IPS-18a (cell line): ENCODE measurements around the gene PITX2.

Experiments used
- H3K27ac ChIP-seq: one replicate; pipeline ENCODE4 v1.5.1; 2013; ENCODE audit warnings: low read length
- H3K27me3 ChIP-seq: one replicate; pipeline ENCODE4 v1.6.1; 2013; ENCODE audit warnings: mild to moderate bottlenecking, low read length; ENCODE audit not compliant: control insufficient read depth, insufficient read depth
- H3K36me3 ChIP-seq: one replicate; pipeline ENCODE4 v1.6.1; 2013; ENCODE audit warnings: low read depth, low read length; ENCODE audit not compliant: control insufficient read depth
- H3K4me1 ChIP-seq: one replicate; pipeline ENCODE4 v1.6.1; 2013; ENCODE audit warnings: low read depth, low read length; ENCODE audit not compliant: control insufficient read depth
- H3K4me3 ChIP-seq: one replicate; pipeline ENCODE4 v1.5.1; 2013; ENCODE audit warnings: low read length
- H3K9ac ChIP-seq: one replicate; pipeline ENCODE4 v1.6.1; 2013; ENCODE audit warnings: mild to moderate bottlenecking, low read length, moderate library complexity
- H3K9me3 ChIP-seq: one replicate; pipeline ENCODE4 v1.6.1; 2013; ENCODE audit warnings: low read depth, low read length; ENCODE audit not compliant: control insufficient read depth

Gene PITX2

DNA sequence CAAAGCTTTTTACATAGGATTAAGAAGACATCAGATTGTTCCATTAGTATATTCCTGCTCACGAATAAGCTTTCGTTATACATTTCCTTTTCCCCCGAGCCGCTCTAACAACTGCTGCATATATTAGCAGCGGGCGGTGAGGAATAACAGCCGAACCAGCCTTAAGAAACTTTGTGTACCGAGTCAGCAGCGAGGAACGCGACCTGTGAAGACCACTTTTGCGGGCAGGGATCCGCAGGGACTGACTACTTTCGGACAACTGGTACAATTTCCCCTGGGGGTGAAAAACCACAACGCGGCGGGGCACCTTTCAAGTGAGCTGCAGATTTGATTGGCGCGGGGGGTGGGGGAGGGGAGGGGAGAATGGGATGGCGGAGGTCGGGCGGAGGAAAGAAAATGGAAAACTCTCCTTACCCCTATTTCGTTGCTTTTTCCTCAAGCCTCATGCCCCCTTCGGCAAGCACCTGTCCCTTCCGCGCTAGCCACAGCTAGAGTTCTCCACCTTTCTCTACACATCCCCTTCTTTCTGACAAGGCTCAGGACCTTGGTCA, 5.9 kb upstream of the PITX2 start:
- peak overlapping the region; percentile 47 for H3K4me3 ChIP-seq
- peaks cover 100% of the 10 kb centered on the region for H3K27me3 ChIP-seq
- H3K4me1 ChIP-seq: peaks cover 18% of the 10 kb centered on the region

DNA sequence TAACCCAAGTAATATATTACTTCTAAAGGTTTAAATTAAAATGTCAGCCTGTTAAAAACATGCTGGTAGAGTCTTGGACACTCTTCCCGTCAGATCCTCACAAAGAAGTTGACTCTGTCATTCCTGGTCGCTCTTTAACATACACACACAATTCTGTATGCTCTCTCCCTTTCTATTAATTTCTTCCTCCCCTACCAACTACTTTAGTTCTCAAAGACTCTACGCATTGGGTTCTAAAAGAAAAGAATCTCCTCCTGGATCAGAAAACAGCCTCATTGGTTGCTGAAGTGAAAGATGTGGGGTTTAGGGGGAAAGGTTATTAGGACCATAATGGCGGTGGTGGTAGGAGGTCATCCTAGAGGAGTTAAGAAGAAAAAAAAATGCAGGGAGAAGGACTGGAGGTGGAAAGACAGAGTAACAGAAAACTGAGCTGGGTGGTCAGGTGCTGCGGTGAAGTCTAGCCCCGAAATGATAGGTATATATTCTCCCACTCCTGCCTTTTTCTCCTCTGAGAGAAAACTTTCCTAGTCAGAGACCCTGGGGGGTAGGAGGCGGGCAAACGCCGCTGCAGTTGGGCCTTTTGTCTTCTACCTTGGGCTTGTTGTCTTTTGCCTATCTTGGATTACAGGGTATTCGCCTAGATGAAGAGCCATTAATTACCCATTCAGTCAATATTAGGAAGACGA, 5.2 kb upstream of the PITX2 start:
- H3K27me3 ChIP-seq: peaks cover 100% of the 10 kb centered on the region
- H3K36me3 ChIP-seq: no peaks in the 10 kb centered on the region
- H3K9me3 ChIP-seq: no peaks in the 10 kb centered on the region
- H3K9ac ChIP-seq: no peak overlapping the region
- H3K4me1 ChIP-seq: peaks cover 20% of the 10 kb centered on the region
- H3K4me3 ChIP-seq: peak overlapping the region; percentile 47
- no peak overlapping the region for H3K27ac ChIP-seq

More for the DNA sequence above, 5.9 kb upstream of the PITX2 start:
- Histone ChIP-seq H3K9ac (no peak overlapping the region), H3K9me3 (no peaks in the 10 kb centered on the region), H3K36me3 (no peaks in the 10 kb centered on the region), H3K27ac (no peak overlapping the region)

DNA sequence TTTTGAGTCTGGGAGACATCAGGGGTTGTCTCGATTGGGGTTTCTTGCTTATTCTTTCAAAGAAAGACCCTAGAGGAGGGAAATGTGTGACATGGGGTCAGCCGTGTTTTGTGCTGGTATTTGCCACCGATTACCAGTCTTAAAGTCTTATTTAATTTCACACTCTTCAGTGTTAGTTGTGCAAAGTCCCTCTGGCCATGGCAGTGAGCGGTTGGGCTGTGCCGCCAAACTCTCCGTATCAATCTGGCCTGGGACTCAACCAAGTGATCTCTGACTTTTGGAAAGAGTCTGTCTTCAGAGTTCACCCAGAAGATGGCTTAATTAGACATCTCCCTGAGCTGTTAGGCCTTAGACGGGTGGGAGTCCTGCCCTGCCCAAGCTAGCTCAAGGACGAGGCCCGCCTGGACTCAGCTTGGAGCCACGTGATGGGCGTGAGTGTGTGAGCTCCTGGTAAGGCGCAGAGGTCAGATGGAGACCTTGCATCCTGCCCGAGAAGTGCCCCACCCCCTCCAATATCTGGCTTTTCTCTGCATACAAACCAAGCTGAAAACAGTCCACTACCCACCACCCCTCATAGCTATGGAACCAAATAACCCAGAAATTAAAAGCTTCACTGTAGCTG, 3.8 kb upstream of the PITX2 start:
- H3K27ac ChIP-seq: no peak overlapping the region
- H3K36me3 ChIP-seq: no peaks in the 10 kb centered on the region
- H3K9me3 ChIP-seq: no peaks in the 10 kb centered on the region
- no peak overlapping the region for H3K4me3 ChIP-seq
- H3K9ac ChIP-seq: no peak overlapping the region
- peaks cover 99% of the 10 kb centered on the region for H3K27me3 ChIP-seq
- peaks cover 22% of the 10 kb centered on the region for H3K4me1 ChIP-seq

DNA sequence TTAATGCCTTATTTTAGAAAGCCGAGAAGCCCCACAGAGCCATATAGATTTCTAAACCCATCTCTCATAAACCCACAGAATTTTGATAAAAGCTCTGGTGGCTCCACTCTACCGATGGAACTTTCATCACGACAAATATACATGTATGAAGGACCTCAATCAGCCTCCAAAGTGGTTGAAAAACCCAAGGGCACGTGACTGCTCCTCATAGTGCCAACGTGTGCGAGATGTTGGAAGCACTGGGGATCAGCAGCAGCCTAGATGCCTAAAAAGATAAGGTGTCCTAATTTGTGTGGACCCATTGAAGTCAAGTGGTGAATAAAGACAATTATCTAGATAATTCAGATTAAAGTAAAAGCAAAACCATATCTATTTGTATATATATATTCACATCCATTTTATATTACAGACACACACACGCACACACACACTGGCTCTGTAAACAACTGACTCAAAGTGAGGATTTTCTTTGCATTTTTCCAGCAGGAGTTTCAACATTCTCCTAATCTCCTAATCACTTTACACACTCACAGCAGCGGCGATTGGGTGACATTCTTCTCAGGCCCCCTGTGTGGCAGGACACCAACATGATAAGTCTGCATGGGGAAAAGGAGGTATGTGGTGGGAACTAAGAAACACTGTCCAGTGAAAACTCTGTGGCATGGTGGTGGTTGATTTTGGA, 2.8 kb upstream of the PITX2 start:
- Histone ChIP-seq H3K27ac (no peak overlapping the region), H3K4me1 (peaks cover 22% of the 10 kb centered on the region), H3K9ac (no peak overlapping the region), H3K4me3 (no peak overlapping the region), H3K36me3 (no peaks in the 10 kb centered on the region), H3K27me3 (peaks cover 99% of the 10 kb centered on the region), H3K9me3 (no peaks in the 10 kb centered on the region)

DNA sequence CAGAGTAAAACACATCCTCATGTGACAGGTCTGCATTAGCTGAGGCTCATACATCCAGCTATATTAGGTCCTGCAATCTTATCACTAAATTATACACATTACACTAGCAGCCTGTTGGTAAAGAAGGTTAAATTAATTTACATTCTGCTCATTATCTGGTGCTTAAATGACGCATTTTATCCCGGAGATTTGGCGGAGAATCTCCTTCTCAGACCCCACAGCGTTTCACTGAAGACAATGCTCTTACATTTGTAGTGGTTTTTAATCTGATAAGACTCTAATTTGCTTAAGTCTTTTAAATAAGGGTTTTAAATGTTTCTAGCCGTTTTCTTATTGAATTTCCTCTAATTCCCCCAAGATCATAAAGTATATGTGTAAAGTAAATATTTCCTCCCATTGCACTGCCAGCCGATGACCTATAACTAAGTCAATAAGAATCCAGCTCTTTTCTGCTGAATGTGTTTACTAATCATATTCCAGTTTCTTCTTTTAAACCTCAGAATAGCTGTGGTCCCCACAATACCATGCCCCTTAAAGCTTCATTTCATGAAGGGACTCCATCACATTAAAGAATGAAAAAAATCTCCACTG, 2.1 kb upstream of the PITX2 start:
- H3K27me3 ChIP-seq: peaks cover 99% of the 10 kb centered on the region
- H3K27ac ChIP-seq: no peak overlapping the region
- H3K4me1 ChIP-seq: peaks cover 19% of the 10 kb centered on the region
- no peaks in the 10 kb centered on the region for H3K9me3 ChIP-seq
- no peak overlapping the region for H3K4me3 ChIP-seq
- H3K9ac ChIP-seq: no peak overlapping the region
- no peaks in the 10 kb centered on the region for H3K36me3 ChIP-seq

DNA sequence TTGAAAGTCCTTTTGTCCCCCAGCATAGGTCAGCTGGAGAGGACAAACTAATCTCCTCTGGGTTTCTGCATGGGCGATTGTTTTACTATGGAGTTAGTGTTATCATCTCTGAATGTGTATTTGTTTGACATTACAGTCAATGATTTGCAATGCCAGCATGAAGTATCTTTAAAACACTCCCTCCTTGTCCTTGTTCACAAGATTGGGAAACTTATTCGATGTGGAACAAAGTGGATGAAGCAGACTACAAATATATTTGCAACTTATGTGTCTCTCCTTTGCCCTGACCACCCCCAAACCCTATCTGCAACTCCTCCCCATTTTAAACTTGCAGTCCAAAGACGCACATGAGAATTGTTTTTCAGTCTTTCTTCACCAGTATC, 1.5 kb upstream of the PITX2 start:
- Histone ChIP-seq H3K27me3 (peaks cover 99% of the 10 kb centered on the region), H3K27ac (no peak overlapping the region), H3K4me3 (no peak overlapping the region), H3K36me3 (no peaks in the 10 kb centered on the region), H3K9me3 (no peaks in the 10 kb centered on the region), H3K9ac (no peak overlapping the region), H3K4me1 (peaks cover 24% of the 10 kb centered on the region)

DNA sequence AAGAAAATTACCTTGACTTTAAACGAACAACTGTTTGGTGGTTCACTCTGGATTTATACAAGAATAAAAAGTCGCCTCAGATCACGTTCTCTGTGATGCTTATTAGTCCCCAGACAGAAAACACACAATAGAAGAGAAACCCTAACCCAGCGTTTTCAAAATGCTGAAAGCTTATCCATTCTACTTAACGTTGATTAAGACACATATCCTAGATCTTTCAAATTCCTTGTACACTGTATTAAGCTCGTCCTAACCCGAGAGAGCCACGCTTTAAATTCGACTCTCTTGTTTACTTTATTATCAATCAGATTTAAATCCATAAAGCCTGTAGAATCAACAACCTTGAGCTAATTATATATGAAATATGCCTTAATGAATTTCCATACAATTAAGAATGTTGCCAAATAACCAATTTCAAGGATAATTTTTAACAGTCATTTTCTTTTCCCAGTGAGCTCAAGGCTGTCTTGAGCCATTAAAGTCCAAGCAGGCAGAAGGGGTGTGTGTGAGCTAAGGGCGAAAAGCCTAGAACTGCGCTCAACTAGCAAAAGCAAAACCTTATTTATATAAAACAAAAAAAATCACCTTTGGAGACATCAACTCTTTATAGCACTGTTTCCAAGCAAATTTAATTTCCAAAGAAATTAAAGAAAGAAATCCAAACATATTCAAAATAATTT, 981 bp upstream of the PITX2 start:
- H3K27me3 ChIP-seq: peaks cover 99% of the 10 kb centered on the region
- H3K4me3 ChIP-seq: peak overlapping the region; percentile 28
- H3K36me3 ChIP-seq: no peaks in the 10 kb centered on the region
- no peak overlapping the region for H3K27ac ChIP-seq
- peaks cover 29% of the 10 kb centered on the region for H3K4me1 ChIP-seq
- H3K9ac ChIP-seq: no peak overlapping the region
- H3K9me3 ChIP-seq: no peaks in the 10 kb centered on the region

DNA sequence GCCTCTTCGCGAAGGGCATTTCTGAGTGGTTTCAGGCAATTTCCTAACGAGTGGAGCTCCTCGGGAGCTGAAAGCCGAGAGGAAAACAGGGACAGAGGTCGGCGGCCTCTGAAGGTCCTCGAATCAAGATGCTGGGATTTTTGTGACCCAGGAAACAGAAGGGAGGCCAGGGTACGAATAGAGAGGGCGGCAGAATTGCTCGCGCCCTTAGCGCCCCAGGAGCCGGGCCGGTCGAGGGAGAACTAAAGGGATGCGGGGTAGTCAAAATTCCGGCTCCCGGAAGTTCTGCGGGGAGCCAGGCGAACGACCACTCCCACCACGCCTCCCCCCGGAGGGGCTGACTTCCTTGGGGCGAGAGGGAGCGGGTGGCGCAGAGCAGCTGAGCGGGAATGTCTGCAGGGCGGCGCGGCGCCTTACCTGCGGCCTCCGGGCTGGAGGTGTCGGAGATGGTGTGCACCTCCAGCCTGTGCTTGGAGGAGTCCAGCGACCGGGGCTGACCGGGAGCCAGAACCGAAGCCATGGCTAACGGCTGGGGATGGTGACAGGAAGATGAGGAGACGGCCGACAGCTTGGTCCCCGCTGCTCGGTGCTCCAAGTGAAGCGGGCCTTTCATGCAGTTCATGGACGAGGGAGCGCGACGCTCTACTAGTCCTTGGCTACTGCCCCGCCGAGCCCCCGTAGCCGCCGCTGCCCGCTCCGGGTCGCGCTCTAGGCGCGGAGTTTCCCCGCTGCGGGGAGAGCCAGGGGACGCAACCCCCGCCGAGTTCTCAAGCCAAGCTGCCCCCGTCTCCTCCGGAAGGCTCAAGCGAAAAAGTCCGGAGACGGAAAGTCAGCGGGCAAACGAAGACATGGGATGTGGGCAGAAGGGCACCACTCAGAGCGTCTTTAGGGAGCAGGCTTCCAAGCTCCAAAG, 782 bp downstream of the PITX2 start:
- H3K27ac ChIP-seq: no peak overlapping the region
- peaks cover 33% of the 10 kb centered on the region for H3K4me1 ChIP-seq
- peak overlapping the region; percentile 46 for H3K9ac ChIP-seq
- H3K9me3 ChIP-seq: no peaks in the 10 kb centered on the region
- peak overlapping the region; percentile 58 for H3K4me3 ChIP-seq
- H3K36me3 ChIP-seq: no peaks in the 10 kb centered on the region
- H3K27me3 ChIP-seq: peaks cover 99% of the 10 kb centered on the region

DNA sequence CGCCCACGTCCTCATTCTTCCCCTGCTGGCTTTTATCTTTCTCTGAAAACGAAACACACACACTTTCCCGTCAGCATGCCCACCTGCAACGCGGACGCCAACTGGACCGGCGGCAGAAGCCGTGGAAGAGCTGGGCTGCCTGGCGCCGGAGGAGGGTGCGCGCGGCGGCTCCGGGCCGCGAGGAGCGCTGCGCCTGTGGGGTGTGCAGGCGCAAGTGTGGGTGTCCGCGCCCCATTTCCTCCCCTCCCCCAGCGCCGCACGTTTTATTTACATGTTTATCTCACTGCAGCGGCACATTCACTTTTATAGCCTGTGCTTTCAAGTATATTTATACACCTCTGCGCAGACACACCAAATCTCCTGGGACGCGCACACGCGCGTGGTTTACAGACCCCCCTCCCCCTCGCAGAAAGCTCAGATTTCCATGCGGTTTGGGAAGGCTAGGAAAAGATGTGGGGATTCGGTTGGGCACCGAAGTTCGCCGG, 1.5 kb downstream of the PITX2 start:
- Histone ChIP-seq H3K36me3 (no peaks in the 10 kb centered on the region), H3K4me1 (peaks cover 38% of the 10 kb centered on the region), H3K9ac (peak overlapping the region; percentile 46), H3K4me3 (peak overlapping the region; percentile 58), H3K27ac (no peak overlapping the region), H3K27me3 (peaks cover 99% of the 10 kb centered on the region), H3K9me3 (no peaks in the 10 kb centered on the region)

DNA sequence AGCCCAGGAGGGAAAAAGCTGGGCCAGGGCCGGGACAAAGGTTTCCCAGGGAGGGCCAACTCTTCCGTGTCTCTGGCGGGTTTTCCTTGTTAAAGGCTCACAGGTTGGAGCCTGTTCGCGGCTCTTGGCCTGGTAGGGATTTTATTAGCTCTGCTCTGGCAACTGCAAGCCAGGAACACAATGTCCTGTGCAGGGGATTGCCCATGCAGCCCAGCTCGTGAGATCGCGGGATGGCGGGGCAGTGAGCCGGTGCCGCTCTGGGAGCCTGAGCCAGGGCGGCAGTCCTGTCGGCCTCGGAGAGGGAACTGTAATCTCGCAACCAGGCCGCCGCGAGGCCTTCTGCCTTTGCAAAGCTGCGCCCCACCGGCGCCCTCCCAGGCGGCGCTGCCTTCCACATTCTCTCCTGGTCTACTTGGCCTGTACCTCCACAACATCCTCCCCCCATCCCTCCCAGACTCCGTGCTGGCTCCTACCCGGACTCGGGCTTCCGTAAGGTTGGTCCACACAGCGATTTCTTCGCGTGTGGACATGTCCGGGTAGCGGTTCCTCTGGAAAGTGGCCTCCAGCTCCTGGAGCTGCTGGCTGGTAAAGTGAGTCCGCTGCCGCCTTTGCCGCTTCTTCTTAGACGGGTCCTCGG, 2.1 kb downstream of the PITX2 start:
- peaks cover 99% of the 10 kb centered on the region for H3K27me3 ChIP-seq
- H3K27ac ChIP-seq: no peak overlapping the region
- H3K4me3 ChIP-seq: peak overlapping the region; percentile 58
- peak overlapping the region; percentile 46 for H3K9ac ChIP-seq
- no peaks in the 10 kb centered on the region for H3K36me3 ChIP-seq
- no peaks in the 10 kb centered on the region for H3K9me3 ChIP-seq
- H3K4me1 ChIP-seq: peaks cover 44% of the 10 kb centered on the region
